ENCODE data around the gene MAP4K4.

MAP4K4 gene

GRCh38 chr2:101706819-101707177 lies 9.3 kb downstream of the MAP4K4 start:
- peaks cover 76 to 92% of the 10 kb centered on the region in 2 experiments for H3K4me1 ChIP-seq (ENCODE audit: control insufficient read depth in 1 of 2, insufficient read depth in 1 of 2, low read depth in 1 of 2, low read length in 1 of 2)
- no peak overlapping the region for H3K4me3 ChIP-seq (ENCODE audit: low read depth in 1 of 2, low read length in 1 of 2)
- peak overlapping the region; percentile 60 for H3K27ac ChIP-seq
- TF ChIP-seq, protein P1, sequence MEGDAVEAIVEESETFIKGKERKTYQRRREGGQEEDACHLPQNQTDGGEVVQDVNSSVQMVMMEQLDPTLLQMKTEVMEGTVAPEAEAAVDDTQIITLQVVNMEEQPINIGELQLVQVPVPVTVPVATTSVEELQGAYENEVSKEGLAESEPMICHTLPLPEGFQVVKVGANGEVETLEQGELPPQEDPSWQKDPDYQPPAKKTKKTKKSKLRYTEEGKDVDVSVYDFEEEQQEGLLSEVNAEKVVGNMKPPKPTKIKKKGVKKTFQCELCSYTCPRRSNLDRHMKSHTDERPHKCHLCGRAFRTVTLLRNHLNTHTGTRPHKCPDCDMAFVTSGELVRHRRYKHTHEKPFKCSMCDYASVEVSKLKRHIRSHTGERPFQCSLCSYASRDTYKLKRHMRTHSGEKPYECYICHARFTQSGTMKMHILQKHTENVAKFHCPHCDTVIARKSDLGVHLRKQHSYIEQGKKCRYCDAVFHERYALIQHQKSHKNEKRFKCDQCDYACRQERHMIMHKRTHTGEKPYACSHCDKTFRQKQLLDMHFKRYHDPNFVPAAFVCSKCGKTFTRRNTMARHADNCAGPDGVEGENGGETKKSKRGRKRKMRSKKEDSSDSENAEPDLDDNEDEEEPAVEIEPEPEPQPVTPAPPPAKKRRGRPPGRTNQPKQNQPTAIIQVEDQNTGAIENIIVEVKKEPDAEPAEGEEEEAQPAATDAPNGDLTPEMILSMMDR (IDR thresholded peaks at IDR 0.05), result no peak
- H3K9me3 ChIP-seq, result no peaks in the 10 kb centered on the region
- H3K27me3 ChIP-seq, result no peaks in the 10 kb centered on the region
- peaks cover 9% of the 10 kb centered on the region for H3K36me3 ChIP-seq

DNA sequence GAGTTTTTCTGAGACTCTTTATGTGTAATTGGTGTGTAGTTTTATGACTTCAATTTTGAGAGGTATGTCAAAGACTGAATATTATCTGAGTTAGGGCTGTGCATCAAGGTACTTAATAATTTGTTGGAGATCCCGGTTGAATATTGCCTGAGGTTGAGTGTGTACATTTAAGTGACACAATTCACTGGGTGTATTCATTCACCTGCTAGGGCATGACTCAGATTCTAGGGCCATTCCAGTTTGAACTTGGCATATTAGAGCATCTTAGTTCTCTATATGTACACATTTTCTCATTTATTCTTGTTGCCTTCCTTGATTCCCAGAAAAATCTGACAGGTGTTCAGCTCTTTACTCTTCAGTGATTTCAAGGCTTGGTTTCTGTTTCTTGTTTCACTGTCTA lies 12.5 kb downstream of the MAP4K4 start:
- H3K27me3 ChIP-seq, result no peaks in the 10 kb centered on the region
- H3K9me3 ChIP-seq, result no peaks in the 10 kb centered on the region
- peaks cover 77 to 95% of the 10 kb centered on the region in 2 experiments for H3K4me1 ChIP-seq (ENCODE audit: control insufficient read depth in 1 of 2, insufficient read depth in 1 of 2, low read depth in 1 of 2, low read length in 1 of 2)
- H3K4me3 ChIP-seq (ENCODE audit: low read depth in 1 of 2, low read length in 1 of 2), result no peak overlapping the region
- TF ChIP-seq, protein P1 (IDR thresholded peaks at IDR 0.05), result no peak
- H3K36me3 ChIP-seq, result no peaks in the 10 kb centered on the region
- peak overlapping the region; percentile 66 for H3K27ac ChIP-seq

GRCh38 chr2:101710471-101711318 lies 13.2 kb downstream of the MAP4K4 start:
- Histone ChIP-seq H3K27ac (peak overlapping the region; percentile 66), H3K36me3 (no peaks in the 10 kb centered on the region), H3K4me3 (ENCODE audit: low read depth in 1 of 2, low read length in 1 of 2) (peak overlapping the region in 1 of 2 experiments; percentile 17), H3K27me3 (no peaks in the 10 kb centered on the region), H3K9me3 (no peaks in the 10 kb centered on the region), H3K4me1 (ENCODE audit: control insufficient read depth in 1 of 2, insufficient read depth in 1 of 2, low read depth in 1 of 2, low read length in 1 of 2) (peaks cover 77 to 95% of the 10 kb centered on the region in 2 experiments)
- TF ChIP-seq, protein P1 (IDR thresholded peaks at IDR 0.05), result no peak

GRCh38 chr2:101714118-101714517 lies 16.6 kb downstream of the MAP4K4 start:
- TF ChIP-seq, protein P1 (IDR thresholded peaks at IDR 0.05), result no peak
- H3K27ac ChIP-seq, result peak overlapping the region; percentile 89
- H3K4me3 ChIP-seq (ENCODE audit: low read depth in 1 of 2, low read length in 1 of 2), result peak overlapping the region; percentile 48
- H3K9me3 ChIP-seq, result no peaks in the 10 kb centered on the region
- no peaks in the 10 kb centered on the region for H3K27me3 ChIP-seq
- peaks cover 94 to 99% of the 10 kb centered on the region in 2 experiments for H3K4me1 ChIP-seq (ENCODE audit: control insufficient read depth in 1 of 2, insufficient read depth in 1 of 2, low read depth in 1 of 2, low read length in 1 of 2)
- no peaks in the 10 kb centered on the region for H3K36me3 ChIP-seq

DNA sequence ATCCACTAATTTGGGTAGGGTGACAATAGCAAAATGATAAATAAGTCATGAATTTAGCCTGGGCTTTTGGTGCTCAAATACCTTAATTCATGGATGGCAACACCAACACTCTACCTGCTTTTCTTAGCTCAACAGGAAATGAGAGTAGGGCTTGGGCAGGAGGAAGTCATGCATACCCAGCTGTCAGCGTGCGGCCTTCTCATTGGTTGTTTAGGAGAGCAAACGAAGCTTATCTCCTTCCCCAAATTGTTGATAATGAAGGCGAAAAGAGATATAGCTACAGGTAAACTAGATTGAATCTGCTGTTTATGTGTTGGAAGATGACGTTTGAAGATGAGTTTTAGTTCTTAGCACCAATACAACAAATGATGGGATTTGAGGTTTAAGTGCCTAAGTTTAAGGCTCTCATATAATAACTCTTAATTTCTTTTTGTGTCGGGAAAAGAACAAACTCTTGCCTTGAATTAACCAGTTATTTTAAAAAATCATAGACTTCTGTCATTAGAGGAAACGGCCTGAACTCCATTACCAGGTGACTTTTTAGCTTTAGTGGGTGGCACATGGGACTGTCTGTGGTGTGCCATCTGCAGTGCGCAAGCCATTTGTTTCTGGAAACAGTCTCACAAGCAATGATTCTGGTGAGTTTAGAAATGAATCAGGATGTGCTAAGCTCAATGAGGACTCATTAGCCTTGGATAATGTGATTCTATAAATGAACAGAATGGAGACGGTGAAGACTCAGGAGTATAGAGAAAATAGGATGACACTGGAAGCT lies 19.8 kb downstream of the MAP4K4 start:
- peaks cover 91 to 100% of the 10 kb centered on the region in 2 experiments for H3K4me1 ChIP-seq (ENCODE audit: control insufficient read depth in 1 of 2, insufficient read depth in 1 of 2, low read depth in 1 of 2, low read length in 1 of 2)
- no peaks in the 10 kb centered on the region for H3K27me3 ChIP-seq
- H3K36me3 ChIP-seq, result no peaks in the 10 kb centered on the region
- H3K4me3 ChIP-seq (ENCODE audit: low read depth in 1 of 2, low read length in 1 of 2), result peak overlapping the region; percentile 17 to 49
- no peaks in the 10 kb centered on the region for H3K9me3 ChIP-seq
- TF ChIP-seq, protein P1 (IDR thresholded peaks at IDR 0.05), result no peak
- H3K27ac ChIP-seq, result peak overlapping the region; percentile 89

Data from neutrophil (primary cell).